ENCODE data around the gene OR1C1.
"Not testable (repeated sequence)": the region's sequence is repeated elsewhere in the genome, so short reads cannot be mapped to it uniquely, and the experiment has no call there.

The OR1C1 gene

DNA sequence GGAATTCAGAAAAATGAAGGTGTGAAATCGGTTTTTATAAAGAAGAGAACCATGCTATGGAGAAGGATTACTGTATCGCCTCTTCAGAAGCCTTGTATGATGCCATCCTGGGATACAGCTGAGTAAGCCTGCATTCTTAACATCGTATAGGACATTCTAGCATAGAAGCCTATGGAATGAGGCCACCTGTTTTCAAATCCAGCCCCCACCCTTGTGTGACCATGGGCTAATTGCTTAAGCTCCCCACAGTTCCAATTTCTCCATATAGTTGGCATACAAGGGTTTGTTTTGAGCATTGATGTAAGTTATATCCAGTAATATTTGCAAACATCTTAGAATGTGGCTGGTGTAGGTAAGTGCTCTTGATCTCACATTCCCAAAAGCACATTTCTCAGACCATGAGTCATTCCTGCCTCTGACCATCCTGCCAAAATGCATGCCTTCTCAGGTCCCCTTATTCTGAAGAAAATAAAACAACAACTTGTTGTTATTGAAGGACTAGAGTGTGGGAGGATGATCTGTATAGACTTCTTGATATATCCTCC lies 13.9 kb downstream of the OR1C1 start:
- no peak overlapping the region for H3K4me3 ChIP-seq (ENCODE audit: low read depth, low read length)
- TF ChIP-seq, protein P1, sequence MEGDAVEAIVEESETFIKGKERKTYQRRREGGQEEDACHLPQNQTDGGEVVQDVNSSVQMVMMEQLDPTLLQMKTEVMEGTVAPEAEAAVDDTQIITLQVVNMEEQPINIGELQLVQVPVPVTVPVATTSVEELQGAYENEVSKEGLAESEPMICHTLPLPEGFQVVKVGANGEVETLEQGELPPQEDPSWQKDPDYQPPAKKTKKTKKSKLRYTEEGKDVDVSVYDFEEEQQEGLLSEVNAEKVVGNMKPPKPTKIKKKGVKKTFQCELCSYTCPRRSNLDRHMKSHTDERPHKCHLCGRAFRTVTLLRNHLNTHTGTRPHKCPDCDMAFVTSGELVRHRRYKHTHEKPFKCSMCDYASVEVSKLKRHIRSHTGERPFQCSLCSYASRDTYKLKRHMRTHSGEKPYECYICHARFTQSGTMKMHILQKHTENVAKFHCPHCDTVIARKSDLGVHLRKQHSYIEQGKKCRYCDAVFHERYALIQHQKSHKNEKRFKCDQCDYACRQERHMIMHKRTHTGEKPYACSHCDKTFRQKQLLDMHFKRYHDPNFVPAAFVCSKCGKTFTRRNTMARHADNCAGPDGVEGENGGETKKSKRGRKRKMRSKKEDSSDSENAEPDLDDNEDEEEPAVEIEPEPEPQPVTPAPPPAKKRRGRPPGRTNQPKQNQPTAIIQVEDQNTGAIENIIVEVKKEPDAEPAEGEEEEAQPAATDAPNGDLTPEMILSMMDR (IDR thresholded peaks at IDR 0.05; ENCODE audit: insufficient read depth, low read depth, low read length, missing control alignments), result no peak
- DNase-seq (ENCODE audit: low read depth), result no peak

GRCh38 chr1:247742215-247742760 lies 18.1 kb downstream of the OR1C1 start:
- not testable (repeated sequence) for H3K4me3 ChIP-seq (ENCODE audit: low read depth, low read length); DNase-seq (ENCODE audit: low read depth)

DNA sequence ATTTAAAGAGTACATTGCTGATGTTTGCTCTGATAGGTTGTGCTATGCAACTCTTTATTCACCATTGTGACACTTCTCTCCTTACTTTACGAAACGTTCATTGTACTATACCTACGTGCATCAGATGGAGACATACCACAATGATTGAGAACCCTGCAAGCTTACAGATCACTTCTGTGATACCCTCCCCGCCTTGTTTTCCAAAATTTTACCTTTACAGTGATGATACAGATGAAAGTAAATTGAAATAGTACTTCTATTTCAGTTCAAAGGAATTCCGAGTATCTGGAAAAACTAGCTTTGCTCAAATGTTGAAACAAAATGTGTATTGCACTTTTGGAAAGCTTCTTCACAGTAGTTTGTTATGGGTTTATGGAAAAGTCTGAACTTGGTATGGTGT lies 18.6 kb downstream of the OR1C1 start:
- no peak for DNase-seq (ENCODE audit: low read depth)
- TF ChIP-seq, protein P1 (IDR thresholded peaks at IDR 0.05; ENCODE audit: insufficient read depth, low read depth, low read length, missing control alignments), result no peak
- no peak overlapping the region for H3K4me3 ChIP-seq (ENCODE audit: low read depth, low read length)

DNA sequence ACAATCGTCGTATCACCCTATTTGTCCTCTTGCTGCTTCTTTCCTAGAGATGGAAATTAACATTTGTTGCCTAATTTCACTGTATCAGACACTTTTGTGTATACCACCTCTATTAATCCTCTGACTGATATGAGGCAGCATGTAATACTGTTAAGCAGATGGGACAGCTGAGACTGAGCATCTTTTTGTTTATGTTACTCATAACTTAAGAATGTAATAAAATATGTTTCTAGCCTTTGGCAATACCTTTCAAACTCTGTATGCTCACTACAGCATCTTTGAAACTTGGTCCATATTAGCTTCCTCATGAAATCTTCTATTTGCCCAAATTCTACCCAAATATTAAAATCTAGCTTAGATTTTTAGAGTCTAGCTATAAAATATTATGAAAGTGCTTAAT lies 19.6 kb downstream of the OR1C1 start:
- no peak for DNase-seq (ENCODE audit: low read depth)
- TF ChIP-seq, protein P1 (IDR thresholded peaks at IDR 0.05; ENCODE audit: insufficient read depth, low read depth, low read length, missing control alignments), result no peak
- H3K4me3 ChIP-seq (ENCODE audit: low read depth, low read length), result no peak overlapping the region

DNA sequence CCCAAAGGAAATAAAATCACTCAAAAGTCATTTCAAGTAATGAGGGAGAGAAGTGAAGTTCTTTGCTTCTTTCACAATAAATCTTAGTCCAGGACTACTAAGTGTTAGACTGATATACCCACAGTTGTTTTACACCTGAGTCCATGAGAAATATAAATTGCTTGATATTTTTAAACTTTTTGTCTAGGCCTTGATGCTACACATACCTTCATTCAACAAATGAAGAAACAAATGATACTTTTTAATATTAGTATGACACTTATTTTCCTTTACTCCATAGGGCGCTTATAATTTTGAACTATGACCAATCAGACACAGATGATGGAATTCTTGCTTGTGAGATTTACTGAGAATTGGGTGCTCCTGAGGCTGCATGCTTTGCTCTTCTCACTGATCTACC lies 22.0 kb downstream of the OR1C1 start, which contains the start of gene OR14K1:
OR14K1 (plus strand) TSS at position 301 of the 400 bp plus-strand sequence; CDS start at position 301, 0 bp downstream.
- no peak for DNase-seq (ENCODE audit: low read depth)
- TF ChIP-seq, protein P1 (IDR thresholded peaks at IDR 0.05; ENCODE audit: insufficient read depth, low read depth, low read length, missing control alignments), result no peak

GRCh38 chr1:247721222-247721621 lies 39.1 kb downstream of the OR1C1 start:
- no peak overlapping the region for H3K4me3 ChIP-seq (ENCODE audit: low read depth, low read length)
- TF ChIP-seq, protein P1 (IDR thresholded peaks at IDR 0.05; ENCODE audit: insufficient read depth, low read depth, low read length, missing control alignments), result no peak
- no peak for DNase-seq (ENCODE audit: low read depth)

More for the DNA sequence above, 22.0 kb downstream of the OR1C1 start, which contains the start of gene OR14K1:
- H3K4me3 ChIP-seq (ENCODE audit: low read depth, low read length), result no peak within 1 kb of the TSS

- H3K4me3 ChIP-seq (ENCODE audit: low read depth, low read length), result no peak within 1 kb of the TSS
- DNase-seq (ENCODE audit: low read depth), result no peak
- TF ChIP-seq, protein P1 (IDR thresholded peaks at IDR 0.05; ENCODE audit: insufficient read depth, low read depth, low read length, missing control alignments), result no peak
These were observed 43.8 kb downstream of the OR1C1 start, which contains the start of gene OR6F1 for GRCh38 chr1:247716546-247716945. OR6F1 (minus strand) TSS chr1:247716646; CDS start chr1:247712755, 3,891 bp downstream.

All from GM12865 (cell line).